Measurements from ENCODE around the gene GAPDH. TPM values are rescaled to one million over a fixed set of nuclear protein-coding genes. Genes with fewer than 3 reads are reported as not detected.

GAPDH gene
- polyA plus RNA-seq, 1 donor (not counting 4 experiments of a cell fraction or from before 2014, with no cell fraction given): 8,390 TPM

- Histone ChIP-seq H2AFZ (ENCODE audit: control insufficient read depth, low read length) (no peak overlapping the region), H3K9me3 (ENCODE audit: control insufficient read depth, low read depth, low read length) (no peaks in the 10 kb centered on the region), H3K27ac (ENCODE audit: control insufficient read depth, insufficient read depth, low read length) (no peak overlapping the region), H3K79me2 (ENCODE audit: control insufficient read depth, insufficient read depth, low read length) (peaks cover 29% of the 10 kb centered on the region), H3K36me3 (ENCODE audit: control insufficient read depth in 2 of 2, extremely low read depth in 1 of 2, insufficient read depth in 2 of 2, low read length in 2 of 2) (peaks cover 28 to 35% of the 10 kb centered on the region in 2 experiments), H3K4me1 (ENCODE audit: control insufficient read depth, extremely low read depth, insufficient read depth, low read length) (peaks cover 37% of the 10 kb centered on the region), H4K20me1 (ENCODE audit: control insufficient read depth, extremely low read depth, insufficient read depth, low read length) (peaks cover 47% of the 10 kb centered on the region), H3K27me3 (ENCODE audit: control insufficient read depth, extremely low read depth, insufficient read depth, low read length) (no peaks in the 10 kb centered on the region), H3K9ac (ENCODE audit: control insufficient read depth, extremely low read depth, insufficient read depth, low read length) (no peak overlapping the region), H3K4me2 (ENCODE audit: control insufficient read depth, extremely low read depth, insufficient read depth, low read depth, low read length) (peak overlapping the region; percentile 6), H3K9me1 (ENCODE audit: control insufficient read depth, extremely low read depth, insufficient read depth, low read length) (peaks cover 5% of the 10 kb centered on the region), H3K4me3 (ENCODE audit: control insufficient read depth in 2 of 3, extremely low read depth in 1 of 3, insufficient read depth in 2 of 3, low read depth in 1 of 3, low read length in 3 of 3) (no peak overlapping the region)
- FAIRE-seq (no peak), DNase-seq (ENCODE audit: low read depth, low spot score) (no peak)
- TF ChIP-seq CTCF (optimal IDR thresholded peaks at IDR 0.05 in 1 of 3, IDR thresholded peaks at IDR 0.05 in 1 of 3, conservative IDR thresholded peaks at IDR 0.05 in 1 of 3; ENCODE audit: extremely low read depth in 1 of 3, insufficient read depth in 2 of 3, low read length in 3 of 3) (no peak), EZH2 (IDR thresholded peaks at IDR 0.05; ENCODE audit: low read length) (no peak)
- dilution Hi-C loops (cut with MboI; ENCODE audit: extremely low pct_ligation_motif_present, low sequenced_read_pairs): no loop called here
Measured at GRCh38 chr12:6539314-6539682, 5.0 kb downstream of the GAPDH start.

- Histone ChIP-seq H2AFZ (ENCODE audit: control insufficient read depth, low read length) (no peak overlapping the region), H4K20me1 (ENCODE audit: control insufficient read depth, extremely low read depth, insufficient read depth, low read length) (peaks cover 47% of the 10 kb centered on the region), H3K4me2 (ENCODE audit: control insufficient read depth, extremely low read depth, insufficient read depth, low read depth, low read length) (peak overlapping the region; percentile 82), H3K4me1 (ENCODE audit: control insufficient read depth, extremely low read depth, insufficient read depth, low read length) (peaks cover 37% of the 10 kb centered on the region), H3K9ac (ENCODE audit: control insufficient read depth, extremely low read depth, insufficient read depth, low read length) (no peak overlapping the region), H3K9me1 (ENCODE audit: control insufficient read depth, extremely low read depth, insufficient read depth, low read length) (peaks cover 5% of the 10 kb centered on the region), H3K27me3 (ENCODE audit: control insufficient read depth, extremely low read depth, insufficient read depth, low read length) (no peaks in the 10 kb centered on the region), H3K27ac (ENCODE audit: control insufficient read depth, insufficient read depth, low read length) (no peak overlapping the region), H3K79me2 (ENCODE audit: control insufficient read depth, insufficient read depth, low read length) (peaks cover 25% of the 10 kb centered on the region), H3K9me3 (ENCODE audit: control insufficient read depth, low read depth, low read length) (no peaks in the 10 kb centered on the region), H3K36me3 (ENCODE audit: control insufficient read depth in 2 of 2, extremely low read depth in 1 of 2, insufficient read depth in 2 of 2, low read length in 2 of 2) (peaks cover 31 to 35% of the 10 kb centered on the region in 2 experiments), H3K4me3 (ENCODE audit: control insufficient read depth in 2 of 3, extremely low read depth in 1 of 3, insufficient read depth in 2 of 3, low read depth in 1 of 3, low read length in 3 of 3) (peak overlapping the region in 1 of 3 experiments; percentile 59)
- no peak for TF ChIP-seq CTCF (optimal IDR thresholded peaks at IDR 0.05 in 1 of 3, IDR thresholded peaks at IDR 0.05 in 1 of 3, conservative IDR thresholded peaks at IDR 0.05 in 1 of 3; ENCODE audit: extremely low read depth in 1 of 3, insufficient read depth in 2 of 3, low read length in 3 of 3)
- TF ChIP-seq EZH2 (IDR thresholded peaks at IDR 0.05; ENCODE audit: low read length): no peak
- DNase-seq (ENCODE audit: low read depth, low spot score) (no peak), FAIRE-seq (no peak)
- dilution Hi-C loops (cut with MboI; ENCODE audit: extremely low pct_ligation_motif_present, low sequenced_read_pairs): no loop called here
Measured at GRCh38 chr12:6539707-6540134, 5.4 kb downstream of the GAPDH start.

Measured in keratinocyte (primary cell).